Effector CD4-positive, alpha-beta T cell (primary cell): Measurements from ENCODE around the gene DYRK1A.

Experiments used
- DNase-seq: peaks from one replicate; pipeline ENCODE4 v3.0.0-alpha.2; 2020

Gene DYRK1A

GRCh38 chr21:37452227-37452626, 85.7 kb downstream of the DYRK1A start:
- no peak for DNase-seq

DNA sequence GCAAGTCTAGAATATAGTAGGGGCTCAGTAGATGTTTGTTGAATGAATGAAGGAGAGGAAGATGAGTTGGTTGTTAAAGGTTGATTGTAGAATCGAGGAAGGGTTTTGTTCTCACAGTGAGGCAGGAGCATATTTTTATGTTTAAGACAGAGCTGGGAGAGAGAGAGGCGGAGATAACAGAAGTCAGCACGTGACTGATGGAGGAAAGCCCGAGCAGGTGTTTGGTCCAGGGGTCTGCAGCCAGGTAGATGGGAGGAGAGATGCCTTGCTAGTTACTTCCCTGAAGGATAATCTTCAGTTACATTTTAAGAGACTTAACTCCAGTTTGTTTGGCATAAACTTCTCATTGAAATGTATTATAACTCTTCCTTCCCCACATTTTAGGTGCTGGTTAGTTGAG, 86.8 kb downstream of the DYRK1A start:
- no peak for DNase-seq

- no peak for DNase-seq
Measured at GRCh38 chr21:37454869-37455503, 88.4 kb downstream of the DYRK1A start.

DNA sequence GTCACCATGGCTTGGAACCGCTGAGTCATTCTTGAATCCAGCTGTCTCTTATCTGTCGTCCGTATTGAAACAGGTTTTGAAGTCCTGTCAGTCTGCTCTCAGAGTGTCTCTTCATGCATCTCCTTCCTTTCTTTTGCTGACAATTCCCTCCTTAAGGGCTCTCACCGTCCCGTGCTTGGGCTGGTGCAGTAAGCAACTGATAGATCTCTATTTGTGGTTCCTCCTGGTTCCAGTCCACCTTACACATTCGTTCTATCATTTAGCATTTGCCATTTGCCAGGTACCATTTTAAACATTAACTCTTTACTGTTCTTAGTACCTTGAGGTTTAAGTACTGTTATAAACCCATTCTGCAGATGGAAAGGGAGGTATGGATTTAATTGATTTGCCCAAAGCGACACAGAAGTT, 88.9 kb downstream of the DYRK1A start:
- DNase-seq: no peak

DNA sequence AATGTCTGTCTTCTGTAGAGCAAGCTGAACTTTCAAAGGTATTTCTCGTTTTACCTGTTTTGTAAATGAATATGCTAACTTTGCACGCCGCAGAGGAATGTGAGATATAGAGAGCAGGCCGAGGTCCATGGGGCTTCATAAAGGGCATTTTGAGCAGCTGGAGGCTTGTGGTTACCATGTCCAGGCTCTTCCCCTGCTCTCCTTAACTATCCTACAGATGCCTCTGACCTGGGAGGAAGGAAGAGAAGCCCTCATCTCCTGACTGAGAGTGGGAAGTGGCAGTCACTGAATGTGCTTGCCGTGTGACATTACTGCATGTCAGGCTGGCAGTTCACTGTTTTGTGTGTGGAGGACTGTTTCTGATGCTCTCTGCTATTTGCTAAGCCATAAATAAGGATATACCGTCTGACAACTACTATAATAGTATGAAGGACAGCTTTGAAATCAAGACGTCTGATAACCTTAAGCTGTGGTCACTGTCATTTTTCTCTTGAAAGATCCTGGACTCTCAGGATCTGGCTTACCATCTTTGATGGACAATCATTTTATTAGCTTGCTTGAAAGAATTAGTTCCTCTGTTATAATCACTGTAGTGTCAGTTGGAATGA, 92.2 kb downstream of the DYRK1A start:
- no peak for DNase-seq

GRCh38 chr21:37459575-37459974, 93.0 kb downstream of the DYRK1A start:
- no peak for DNase-seq

DNA sequence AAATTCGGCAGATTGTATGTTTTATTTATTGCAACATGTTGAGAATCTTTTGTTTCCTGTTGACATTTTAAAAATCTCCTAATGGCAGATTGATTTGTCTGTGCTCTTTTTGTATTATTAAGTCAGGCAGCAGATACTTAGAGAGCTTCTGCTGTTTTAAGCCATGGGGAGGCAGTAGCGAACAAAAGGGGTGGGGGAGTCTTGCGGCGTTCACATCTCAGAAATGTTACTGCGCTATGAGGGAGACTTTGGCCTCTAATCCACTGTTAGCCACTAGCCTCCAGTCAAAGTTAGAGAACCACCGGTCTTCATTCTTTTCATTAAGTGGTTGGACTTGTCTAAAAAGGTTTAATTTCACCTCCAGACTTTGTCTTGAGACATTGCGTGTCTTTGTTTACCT, 93.6 kb downstream of the DYRK1A start:
- no peak for DNase-seq

DNA sequence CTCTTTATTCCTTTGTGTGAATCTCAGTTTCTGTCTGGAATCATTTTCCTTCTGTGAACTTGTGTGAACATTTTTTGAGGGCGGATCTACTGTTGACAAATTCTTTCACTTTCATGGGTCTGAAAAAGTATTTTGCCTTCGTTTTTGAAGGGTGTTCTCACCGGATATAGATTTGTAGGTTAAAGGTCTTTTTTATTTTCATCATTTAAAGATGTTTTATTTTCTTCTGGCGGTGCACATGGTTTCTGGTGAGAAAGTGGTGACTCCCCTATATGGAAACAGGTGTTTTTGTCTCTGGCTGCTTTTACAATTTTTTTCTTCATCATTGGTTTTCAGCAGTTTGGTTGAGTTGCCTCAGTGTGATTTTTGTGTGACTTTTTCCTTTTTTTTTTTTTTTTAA, 94.9 kb downstream of the DYRK1A start:
- DNase-seq: no peak

DNA sequence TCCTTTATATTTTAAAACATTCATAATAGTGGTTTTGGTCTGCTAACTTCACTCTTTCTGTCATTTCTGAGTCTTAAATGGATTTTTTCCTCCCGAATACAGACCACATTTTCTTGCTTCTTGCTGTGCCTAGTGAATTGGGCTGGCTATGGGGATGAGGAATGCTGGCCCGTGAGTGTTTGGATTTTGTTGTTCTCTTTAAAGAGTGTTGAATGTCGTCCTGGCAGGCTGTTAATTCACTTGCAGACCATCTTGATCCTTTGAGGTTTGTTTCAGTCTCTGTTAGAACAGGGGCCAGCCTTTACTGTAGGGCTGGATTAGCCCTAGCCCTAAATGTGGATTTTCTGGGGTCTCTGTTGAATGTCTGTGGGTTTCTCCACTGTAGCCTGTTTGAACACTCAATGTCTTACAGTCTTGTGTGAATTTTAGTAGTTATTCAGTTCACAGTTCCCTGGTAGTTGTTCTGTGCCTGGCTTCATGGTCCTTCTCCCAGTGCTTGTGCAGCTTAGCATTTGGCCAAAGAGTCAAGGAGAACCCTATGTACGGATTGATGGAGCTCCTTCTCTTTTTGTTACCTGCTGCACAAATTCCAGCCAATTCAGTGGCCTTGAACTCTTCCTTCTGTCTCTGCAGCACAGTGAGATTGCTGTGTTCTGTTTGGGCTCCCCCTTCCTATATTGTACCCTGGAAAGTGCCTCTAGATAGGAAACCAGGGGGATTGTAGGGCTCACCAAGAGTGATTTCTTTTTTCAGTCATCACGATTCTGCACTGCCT, 95.7 kb downstream of the DYRK1A start:
- DNase-seq: no peak

DNA sequence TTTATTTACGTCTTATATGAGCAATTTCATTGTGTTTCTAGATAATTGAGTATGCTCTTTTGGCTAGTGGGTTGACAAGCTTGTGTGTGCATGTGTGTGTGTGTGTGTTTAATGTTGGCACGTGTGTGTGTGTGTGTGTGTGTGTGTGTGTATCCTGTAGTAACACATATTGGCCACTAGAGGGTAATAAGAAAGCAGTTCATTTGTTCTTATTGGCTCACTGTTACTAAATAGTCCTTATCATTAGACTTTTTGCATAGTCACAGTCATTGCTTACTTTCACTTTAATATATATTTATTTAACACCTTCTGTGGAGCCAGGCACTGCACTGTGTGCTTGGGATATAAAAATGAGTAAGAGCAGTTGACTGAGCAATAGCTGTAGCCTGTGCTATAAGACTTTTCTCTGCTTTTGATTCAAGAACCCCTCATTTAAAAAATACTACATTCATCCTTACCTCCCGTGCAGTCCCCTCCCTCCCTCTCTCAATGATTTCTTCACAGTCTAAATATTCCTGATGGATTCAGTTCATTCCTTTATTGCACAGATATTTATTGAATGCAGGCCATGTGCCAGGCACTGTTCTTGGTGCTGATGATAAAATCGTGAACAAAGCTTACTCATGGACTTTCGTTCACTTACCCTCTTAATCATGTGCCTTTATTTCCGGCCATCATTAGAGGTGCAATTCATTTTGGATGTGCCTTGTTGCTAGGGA, 96.7 kb downstream of the DYRK1A start:
- DNase-seq: no peak

GRCh38 chr21:37467082-37467481, 100.5 kb downstream of the DYRK1A start:
- DNase-seq: no peak

GRCh38 chr21:37468909-37469308, 102.3 kb downstream of the DYRK1A start:
- no peak for DNase-seq

DNA sequence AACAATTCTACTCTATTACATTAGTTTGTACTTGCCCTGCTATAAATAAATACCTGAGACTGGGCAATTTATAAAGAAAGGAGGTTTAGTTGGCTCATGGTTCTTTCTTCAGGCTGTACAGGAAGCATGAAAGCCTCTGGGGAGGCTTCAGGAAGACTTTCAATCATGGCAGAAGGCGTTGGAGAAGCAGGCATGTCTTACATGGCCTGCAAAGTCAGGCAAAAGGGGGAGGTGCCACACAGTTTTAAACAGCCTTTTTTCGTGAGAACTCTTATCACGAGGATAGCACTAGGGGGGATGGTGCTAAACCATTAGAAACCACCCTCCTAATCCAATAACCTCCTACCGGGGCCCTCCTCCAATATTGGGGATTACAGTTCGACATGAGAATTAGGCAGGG, 102.9 kb downstream of the DYRK1A start:
- DNase-seq: no peak

- no peak for DNase-seq
Measured at GRCh38 chr21:37472581-37472980, 106.0 kb downstream of the DYRK1A start.

DNA sequence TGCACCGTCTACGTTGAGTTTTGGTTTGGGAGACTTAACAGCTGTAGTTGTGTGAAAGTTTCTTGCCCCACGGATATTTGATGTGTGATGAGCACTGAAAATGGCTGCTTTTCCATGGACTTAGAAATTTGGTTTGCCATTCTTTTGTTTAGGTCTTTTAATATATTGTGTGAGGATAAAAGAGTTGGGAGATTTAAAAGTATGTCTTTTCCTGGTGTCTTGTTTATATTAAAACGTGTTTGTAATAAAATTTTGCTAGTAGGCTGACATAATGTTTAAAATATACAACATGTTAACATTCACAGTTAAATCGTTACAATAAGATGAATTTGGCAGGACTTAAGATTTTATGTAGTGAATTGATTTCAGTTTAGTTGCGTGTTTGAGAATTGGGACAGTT, 106.9 kb downstream of the DYRK1A start:
- no peak for DNase-seq

GRCh38 chr21:37474342-37474741, 107.8 kb downstream of the DYRK1A start:
- DNase-seq: no peak

DNA sequence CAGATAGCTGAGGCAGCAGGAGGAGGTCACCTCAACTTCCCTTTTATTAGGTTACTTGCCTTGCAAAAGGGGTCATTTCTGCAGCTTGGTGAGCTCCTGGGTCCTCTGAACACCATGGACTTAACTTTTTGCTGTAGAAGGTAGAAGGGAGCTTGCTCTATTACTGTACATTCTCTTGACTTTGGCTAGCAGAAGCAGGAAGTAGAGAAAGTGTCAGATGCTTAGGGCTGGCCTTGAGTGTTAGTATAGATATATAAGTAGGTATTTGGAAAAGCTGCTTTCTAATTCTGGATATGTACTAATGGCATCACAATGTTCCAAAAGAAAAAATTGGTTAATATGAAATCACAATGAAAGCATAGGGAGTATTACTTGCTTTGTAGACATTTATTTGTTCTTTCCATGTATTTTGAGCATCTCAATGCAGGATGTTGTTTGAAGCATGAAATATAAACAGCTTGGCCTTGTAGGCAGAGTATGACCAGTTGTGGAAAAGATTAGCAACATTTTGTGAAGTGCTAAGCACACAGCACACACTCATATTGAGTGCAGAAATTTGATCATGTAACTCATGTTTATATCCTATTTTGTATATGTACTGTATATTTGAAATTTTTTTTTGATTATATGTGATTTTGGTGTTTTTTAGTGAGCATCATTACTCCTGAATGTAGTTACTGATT, 108.8 kb downstream of the DYRK1A start:
- DNase-seq: no peak

DNA sequence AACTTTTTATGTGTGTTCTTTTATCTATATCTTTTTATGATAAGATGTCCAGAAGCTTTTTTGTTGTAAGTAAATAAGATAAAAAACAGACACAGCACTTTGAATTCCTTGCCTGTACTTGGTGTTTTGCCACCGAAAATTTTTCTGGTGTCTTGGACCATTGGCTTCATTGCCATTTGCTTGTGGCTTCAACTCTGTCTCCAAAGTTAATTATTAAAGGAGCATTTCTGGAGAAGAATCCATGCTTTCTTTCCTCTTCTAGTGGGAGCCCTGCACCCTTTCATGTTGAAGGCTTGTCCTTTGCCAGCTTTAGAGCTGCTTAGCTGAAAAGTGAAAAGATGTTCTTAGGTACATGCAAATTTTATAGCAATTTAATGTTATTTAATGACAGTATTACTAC, 112.2 kb downstream of the DYRK1A start:
- no peak for DNase-seq

- no peak for DNase-seq
Measured at GRCh38 chr21:37483776-37484175, 117.2 kb downstream of the DYRK1A start.

- no peak for DNase-seq
Measured at GRCh38 chr21:37484535-37485474, 118.2 kb downstream of the DYRK1A start.

- DNase-seq: no peak
Measured at GRCh38 chr21:37489553-37489952, 123.0 kb downstream of the DYRK1A start.

DNA sequence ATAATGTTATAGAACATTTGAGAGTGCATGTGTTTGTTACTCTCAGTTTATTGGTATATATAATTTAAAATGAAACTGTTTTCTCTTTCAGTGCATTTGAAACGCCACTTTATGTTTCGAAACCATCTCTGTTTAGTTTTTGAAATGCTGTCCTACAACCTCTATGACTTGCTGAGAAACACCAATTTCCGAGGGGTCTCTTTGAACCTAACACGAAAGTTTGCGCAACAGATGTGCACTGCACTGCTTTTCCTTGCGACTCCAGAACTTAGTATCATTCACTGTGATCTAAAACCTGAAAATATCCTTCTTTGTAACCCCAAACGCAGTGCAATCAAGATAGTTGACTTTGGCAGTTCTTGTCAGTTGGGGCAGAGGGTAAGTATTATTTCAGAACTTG, 123.5 kb downstream of the DYRK1A start:
- DNase-seq: no peak
